ENCODE results near the gene FGD3.
"Not testable (repeated sequence)": the region's sequence is repeated elsewhere in the genome, so short reads cannot be mapped to it uniquely, and the experiment has no call there.

The FGD3 gene

DNA sequence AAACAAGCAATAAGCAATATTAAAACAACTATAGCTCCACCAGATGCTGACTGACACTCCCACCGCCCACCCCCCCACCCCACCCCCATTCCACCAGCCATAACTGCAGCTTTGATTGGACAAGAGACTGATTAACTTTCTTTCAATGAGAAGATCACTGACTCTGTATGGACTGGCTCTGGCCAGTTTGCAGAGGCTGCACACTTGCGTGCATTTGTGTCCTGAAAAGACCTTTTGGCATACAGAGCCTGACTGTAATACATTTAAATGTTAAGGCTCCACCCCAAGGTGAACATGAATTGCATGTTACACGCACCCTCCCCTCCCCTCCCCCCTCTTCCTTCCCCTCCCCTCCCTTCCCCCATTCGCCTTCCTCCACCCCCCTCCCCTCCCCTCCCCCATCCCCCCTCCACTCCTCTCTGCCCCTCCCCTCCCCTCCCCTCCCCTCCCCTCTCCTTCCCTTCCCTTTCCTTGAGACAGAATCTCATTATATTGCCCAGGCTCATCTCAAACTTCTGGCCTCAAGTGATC, 31.1 kb downstream of the FGD3 start:
- FAIRE-seq, result no peak

DNA sequence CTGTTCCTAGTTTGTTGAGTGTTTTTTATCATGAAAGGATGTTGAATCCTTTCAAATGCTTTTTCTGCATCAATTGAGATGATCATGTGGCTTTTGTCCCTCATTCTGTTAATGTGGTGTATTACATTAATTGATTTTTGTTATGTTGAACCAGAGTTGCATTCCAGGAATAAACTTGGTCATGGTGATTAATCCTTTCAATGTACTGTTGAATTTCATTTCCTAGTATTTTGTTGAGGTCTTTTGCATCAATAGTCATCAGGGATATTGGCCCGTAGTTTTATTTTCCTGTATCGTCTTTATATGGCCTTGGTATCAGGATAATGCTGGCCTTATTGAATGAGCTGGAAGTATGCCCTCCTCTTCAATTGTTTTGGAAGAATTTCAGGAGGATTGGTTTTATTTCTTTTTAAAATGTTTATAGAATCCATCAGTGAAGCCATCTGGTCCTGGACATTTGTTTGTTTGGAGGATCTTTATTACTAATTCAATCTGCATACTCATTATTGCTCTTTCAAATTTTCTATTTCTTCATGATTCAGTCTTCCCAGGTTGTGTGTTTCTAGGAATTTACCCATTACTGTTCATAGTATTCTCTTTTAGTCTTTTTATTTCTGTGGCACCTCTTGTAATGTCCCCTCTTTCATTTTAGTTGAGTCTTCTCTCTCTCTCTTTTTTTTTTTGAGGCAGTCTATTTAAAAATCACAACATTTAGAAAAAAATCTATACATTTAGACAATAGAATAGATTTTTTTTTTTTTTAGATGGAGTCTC, 32.1 kb downstream of the FGD3 start:
- FAIRE-seq, result no peak

DNA sequence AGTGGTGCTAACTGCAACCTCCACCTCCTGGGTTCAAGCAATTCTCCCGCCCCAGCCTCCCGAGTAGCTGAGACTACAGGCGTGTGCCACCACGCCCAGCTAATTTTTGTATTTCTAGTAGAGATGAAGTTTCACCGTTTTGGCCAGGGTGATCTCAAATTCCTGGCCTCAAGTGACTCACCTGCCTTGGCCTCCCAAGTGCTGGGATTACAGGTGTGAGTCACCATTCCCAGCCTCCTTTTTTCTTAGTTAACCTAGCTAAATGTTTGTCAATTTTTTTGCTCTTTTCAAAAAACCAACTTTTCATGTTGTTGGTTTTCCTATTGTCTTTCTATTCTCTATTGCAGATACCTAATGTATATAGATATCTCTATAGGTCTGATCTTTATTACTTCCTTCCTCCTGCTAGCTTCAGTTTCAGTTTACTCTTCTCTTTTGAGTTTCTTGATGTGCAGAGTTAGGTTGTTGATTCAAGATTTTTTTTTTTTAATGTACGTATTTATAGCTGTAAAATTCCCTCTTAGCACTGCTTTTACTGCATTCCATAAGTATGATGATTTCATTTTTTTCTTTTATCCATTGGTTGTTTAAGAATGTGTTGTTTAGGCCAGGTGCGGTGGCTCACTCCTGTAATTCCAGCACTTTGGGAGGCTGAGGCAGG, 32.9 kb downstream of the FGD3 start:
- no peak for FAIRE-seq

- no peak for FAIRE-seq
Measured at GRCh38 chr9:92982130-92982529, 34.8 kb downstream of the FGD3 start.

- no peak for FAIRE-seq
Measured at GRCh38 chr9:92983984-92984589, 36.8 kb downstream of the FGD3 start.

- no peak for FAIRE-seq
Measured at GRCh38 chr9:92984976-92985375, 37.7 kb downstream of the FGD3 start.

- FAIRE-seq, result no peak
Measured at GRCh38 chr9:92986176-92987119, 39.1 kb downstream of the FGD3 start.

DNA sequence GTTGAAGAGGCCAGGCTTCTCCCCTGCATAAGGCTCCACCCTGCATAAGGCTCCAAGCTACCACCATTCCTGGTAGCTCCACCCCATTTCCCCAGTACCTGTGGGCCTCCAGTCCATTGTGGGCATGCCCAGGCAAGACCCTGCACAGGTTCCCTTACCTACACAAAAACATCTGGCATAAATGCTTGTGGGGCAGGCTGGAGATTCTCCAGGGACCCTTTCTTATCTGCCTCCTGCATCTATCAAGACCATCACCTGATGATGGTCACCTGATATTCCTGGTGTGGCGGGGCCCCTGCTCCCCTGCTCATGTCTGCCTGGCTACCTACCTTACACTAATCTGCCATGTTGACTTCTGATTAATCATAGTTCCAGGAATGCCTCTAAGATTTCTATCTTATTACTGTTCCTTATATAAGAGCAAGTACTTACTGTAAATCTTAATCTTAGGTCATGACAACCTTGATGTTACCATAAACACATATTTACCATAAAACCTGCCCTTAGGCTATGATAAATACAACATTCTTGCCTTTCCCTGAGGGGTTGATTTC, 41.0 kb downstream of the FGD3 start:
- FAIRE-seq, result no peak

DNA sequence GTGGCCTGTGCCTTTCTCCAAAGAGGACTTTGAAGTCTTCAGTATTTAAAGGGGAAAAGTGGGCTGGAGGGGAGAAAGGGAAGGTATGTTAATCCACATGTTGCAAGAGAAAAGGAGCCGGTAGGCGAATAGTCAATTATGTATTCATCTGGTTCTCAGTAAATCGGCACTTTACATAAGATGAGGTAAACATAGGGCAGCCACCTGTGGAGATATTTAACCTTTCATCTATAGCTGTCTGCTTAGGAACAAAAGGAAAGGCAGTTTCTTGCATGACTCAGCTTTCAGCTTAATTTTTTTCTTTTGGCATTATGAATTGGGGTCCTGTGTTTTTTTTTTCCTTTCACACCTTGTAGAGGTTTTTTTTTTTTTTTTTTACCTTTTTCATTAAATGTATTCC, 42.2 kb downstream of the FGD3 start:
- no peak for FAIRE-seq

GRCh38 chr9:92990461-92990860, 43.1 kb downstream of the FGD3 start:
- FAIRE-seq, result no peak

DNA sequence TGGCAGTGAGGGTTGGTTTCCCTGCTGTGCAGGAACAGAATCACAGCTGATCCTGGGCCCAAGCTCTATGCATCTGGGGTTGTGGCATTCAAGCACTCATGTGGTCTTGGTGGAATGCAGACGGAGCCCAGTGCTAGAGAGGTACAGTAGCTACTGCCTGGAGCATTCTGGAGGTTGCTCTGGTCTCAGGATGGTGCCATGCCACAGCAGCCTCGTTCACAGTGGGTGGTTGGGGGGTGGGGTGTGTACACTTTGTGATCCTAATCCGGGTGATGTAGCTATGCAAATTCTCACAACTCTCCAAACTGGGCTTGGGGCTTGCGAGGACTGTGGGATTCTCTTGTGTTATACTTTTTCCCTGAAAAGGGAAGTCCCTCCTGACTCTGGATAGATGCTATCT, 45.2 kb downstream of the FGD3 start:
- FAIRE-seq, result no peak

GRCh38 chr9:92998871-92999270, 51.5 kb downstream of the FGD3 start:
- FAIRE-seq, result not testable (repeated sequence)

- FAIRE-seq, result no peak
Measured at GRCh38 chr9:93001031-93001430, 53.7 kb downstream of the FGD3 start.

DNA sequence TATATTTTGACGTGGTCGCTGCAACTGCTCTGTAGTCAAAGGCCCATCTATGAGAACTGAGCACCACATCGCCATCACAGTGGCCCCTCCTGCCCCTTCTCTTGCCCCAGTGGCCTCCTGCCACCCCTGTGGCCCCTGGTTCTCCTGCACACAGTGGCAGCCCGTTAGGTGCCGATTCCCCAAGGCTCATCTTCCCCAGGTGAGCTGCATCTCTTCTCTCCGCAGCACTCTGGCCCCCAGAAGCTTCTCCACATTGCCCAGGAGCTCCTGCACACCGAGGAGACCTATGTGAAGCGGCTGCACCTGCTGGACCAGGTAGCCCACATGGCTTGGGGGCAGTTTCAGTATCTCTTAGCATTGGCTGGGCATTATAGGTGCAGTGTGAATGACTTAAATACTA, 55.4 kb downstream of the FGD3 start:
- no peak for FAIRE-seq

DNA sequence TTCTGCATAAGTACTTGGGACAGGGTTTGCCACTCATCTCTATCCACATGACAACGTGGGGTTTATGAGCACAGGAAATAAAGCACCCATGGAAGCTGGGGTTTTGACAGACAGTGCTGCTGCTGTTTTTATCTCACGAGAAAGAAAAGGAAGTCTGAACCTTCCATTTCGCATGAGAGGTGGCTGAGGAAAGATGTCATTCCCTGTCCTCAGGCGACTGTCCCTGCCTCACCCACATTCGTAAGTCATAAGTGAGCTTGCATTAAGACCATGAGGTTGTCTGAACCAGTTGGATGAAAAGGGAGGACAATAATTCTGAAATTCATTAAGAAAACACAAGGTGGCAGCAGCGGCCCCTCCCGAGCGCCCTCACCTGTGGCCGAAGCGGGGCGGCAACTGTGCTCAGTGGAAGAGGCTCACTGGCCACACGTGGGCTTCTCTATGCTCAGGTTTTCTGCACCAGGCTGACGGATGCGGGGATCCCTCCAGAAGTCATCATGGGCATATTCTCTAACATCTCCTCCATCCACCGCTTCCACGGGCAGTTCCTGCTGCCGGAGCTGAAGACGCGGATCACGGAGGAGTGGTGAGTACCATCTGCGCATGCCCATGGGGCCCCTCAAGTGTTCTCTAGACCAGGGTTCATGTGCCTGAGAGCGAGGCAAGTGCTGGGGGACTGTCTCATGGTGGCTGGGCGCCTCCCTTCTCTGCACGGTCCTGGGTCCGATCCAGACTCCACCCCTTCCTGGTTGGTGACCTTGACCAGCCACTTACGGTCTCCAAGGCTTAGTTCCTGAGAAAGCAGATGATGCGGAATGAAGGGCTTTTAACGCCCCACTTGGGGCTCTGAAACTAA, 56.5 kb downstream of the FGD3 start:
- FAIRE-seq, result no peak

DNA sequence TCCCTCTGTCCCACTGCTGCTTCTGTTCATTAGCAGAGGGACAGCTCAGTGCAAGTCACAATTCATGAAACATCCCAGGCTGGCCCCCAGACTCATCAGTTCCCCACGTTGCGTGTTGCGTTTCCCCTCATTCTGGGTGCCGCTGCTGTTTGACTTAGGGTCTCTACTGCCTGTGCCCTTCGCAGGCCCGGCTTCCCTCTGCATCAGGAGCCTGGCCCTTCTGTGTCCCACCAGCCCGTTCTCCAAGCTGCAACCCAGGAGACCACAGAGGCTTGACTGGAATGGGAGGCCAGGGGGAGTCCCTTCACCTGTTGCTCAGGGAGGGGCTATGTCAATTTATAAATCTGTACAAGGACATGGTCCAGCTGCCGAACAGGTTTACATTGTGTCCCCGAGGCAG, 57.2 kb downstream of the FGD3 start:
- FAIRE-seq, result no peak

- no peak for FAIRE-seq
Measured at GRCh38 chr9:93005876-93006275, 58.6 kb downstream of the FGD3 start.

GRCh38 chr9:93007529-93008058, 60.3 kb downstream of the FGD3 start:
- no peak for FAIRE-seq

- FAIRE-seq, result no peak
Measured at GRCh38 chr9:93008457-93008856, 61.1 kb downstream of the FGD3 start.

DNA sequence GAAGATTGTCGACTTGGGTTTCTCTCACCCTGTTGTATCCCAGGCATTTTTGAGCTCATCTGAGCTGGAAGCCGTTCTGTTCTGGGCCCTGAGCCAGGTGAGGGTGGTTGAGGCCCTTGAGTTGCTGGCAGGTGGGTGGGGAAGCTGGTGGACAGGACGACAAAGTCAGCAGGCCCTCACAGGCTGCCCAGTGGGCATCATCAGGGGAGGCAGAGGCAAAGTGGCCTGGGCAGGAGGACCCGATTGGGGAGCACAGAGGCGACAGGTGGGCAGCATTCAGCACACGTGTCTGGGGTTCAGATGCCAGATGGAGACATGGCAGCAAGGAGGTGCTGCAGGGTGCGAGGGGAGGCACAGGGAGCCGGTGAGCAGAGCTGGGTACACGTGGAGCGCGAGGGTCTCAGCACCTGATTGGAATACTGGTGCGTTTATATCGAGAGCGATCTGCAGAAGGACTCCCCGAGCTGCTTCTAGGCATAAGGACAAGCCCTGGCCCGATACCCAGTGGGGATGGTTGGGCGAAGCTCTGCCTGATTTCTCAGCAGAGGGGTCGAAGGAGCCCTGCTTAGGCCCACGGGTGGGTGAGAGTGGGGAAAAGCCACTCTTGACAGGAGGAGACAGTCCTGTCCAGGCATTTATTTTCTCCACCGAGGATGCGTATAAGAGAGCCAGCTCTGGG, 62.2 kb downstream of the FGD3 start:
- no peak for FAIRE-seq

DNA sequence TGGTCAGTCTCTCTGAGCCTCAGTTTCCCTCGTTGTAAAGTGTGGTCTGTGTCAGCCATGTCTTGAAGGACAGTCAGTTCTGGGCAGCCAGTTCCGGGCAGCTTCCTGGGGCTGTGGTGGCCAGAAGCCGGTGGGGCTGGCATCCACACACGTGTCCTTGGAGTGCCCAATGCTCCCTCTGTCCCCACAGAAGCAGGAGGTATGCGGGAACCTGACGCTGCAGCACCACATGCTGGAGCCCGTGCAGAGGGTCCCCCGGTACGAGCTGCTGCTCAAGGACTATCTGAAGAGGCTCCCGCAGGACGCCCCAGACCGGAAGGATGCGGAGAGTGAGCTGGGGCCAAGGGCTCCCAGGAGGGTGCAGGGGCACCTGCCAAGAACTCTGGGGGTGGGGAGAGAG, 62.7 kb downstream of the FGD3 start:
- FAIRE-seq, result no peak
